ENCODE measurements around the gene TEX13B.
"Not testable (repeated sequence)": the region's sequence is repeated elsewhere in the genome, so short reads cannot be mapped to it uniquely, and the experiment has no call there.

The TEX13B gene

GRCh38 chrX:107982356-107982755 is at the start of gene TEX13B:
TSS of gene TEX13B (minus strand) at chrX:107982370. CDS start at chrX:107982127, 243 bp downstream.
- no peak for DNase-seq (ENCODE audit: low read depth in 4 of 4, low spot score in 1 of 4)

- no peak for DNase-seq (ENCODE audit: low read depth in 4 of 4, low spot score in 1 of 4)
Measured at GRCh38 chrX:108029928-108030711, 48.0 kb upstream of the TEX13B start.

GRCh38 chrX:108028854-108029253 is 46.7 kb upstream of the TEX13B start:
- DNase-seq (ENCODE audit: low read depth in 4 of 4, low spot score in 1 of 4), result no peak

GRCh38 chrX:108025954-108026600 is 43.9 kb upstream of the TEX13B start:
- no peak for DNase-seq (ENCODE audit: low read depth in 4 of 4, low spot score in 1 of 4)

GRCh38 chrX:108025376-108025775 is 43.2 kb upstream of the TEX13B start:
- no peak for DNase-seq (ENCODE audit: low read depth in 4 of 4, low spot score in 1 of 4)

- DNase-seq (ENCODE audit: low read depth in 4 of 4, low spot score in 1 of 4), result no peak
Measured at GRCh38 chrX:108022491-108023089, 40.4 kb upstream of the TEX13B start.

GRCh38 chrX:108020631-108021030 is 38.5 kb upstream of the TEX13B start:
- no peak for DNase-seq (ENCODE audit: low read depth in 4 of 4, low spot score in 1 of 4)

- DNase-seq (ENCODE audit: low read depth in 4 of 4, low spot score in 1 of 4), result no peak
Measured at GRCh38 chrX:108019382-108019875, 37.3 kb upstream of the TEX13B start.

GRCh38 chrX:108018656-108019381 is 36.6 kb upstream of the TEX13B start:
- DNase-seq (ENCODE audit: low read depth in 4 of 4, low spot score in 1 of 4), result no peak

GRCh38 chrX:108001218-108001814 is 19.1 kb upstream of the TEX13B start:
- DNase-seq (ENCODE audit: low read depth in 4 of 4, low spot score in 1 of 4), result no peak

GRCh38 chrX:108000751-108001150 is 18.6 kb upstream of the TEX13B start:
- DNase-seq (ENCODE audit: low read depth in 4 of 4, low spot score in 1 of 4), result no peak

GRCh38 chrX:107996124-107996523 is 14.0 kb upstream of the TEX13B start:
- no peak for DNase-seq (ENCODE audit: low read depth in 4 of 4, low spot score in 1 of 4)

GRCh38 chrX:107985033-107985432 is 2.9 kb upstream of the TEX13B start:
- no peak for DNase-seq (ENCODE audit: low read depth in 4 of 4, low spot score in 1 of 4)

GRCh38 chrX:107979534-107979933 is 2.6 kb downstream of the TEX13B start:
- DNase-seq (ENCODE audit: low read depth in 4 of 4, low spot score in 1 of 4), result no peak

- no peak for DNase-seq (ENCODE audit: low read depth in 4 of 4, low spot score in 1 of 4)
Measured at GRCh38 chrX:107978707-107979307, 3.4 kb downstream of the TEX13B start.

- no peak for DNase-seq (ENCODE audit: low read depth in 4 of 4, low spot score in 1 of 4)
Measured at GRCh38 chrX:107978071-107978470, 4.1 kb downstream of the TEX13B start.

- no peak for DNase-seq (ENCODE audit: low read depth in 4 of 4, low spot score in 1 of 4)
Measured at GRCh38 chrX:107971636-107972035, 10.5 kb downstream of the TEX13B start.

GRCh38 chrX:107970073-107970472 is 12.1 kb downstream of the TEX13B start:
- DNase-seq (ENCODE audit: low read depth in 4 of 4, low spot score in 1 of 4), result no peak

- DNase-seq (ENCODE audit: low read depth in 4 of 4, low spot score in 1 of 4), result no peak
Measured at GRCh38 chrX:107968623-107969022, 13.5 kb downstream of the TEX13B start.

GRCh38 chrX:107955337-107955736 is 26.8 kb downstream of the TEX13B start:
- not testable (repeated sequence) for DNase-seq (ENCODE audit: low read depth in 4 of 4, low spot score in 1 of 4)

- DNase-seq (ENCODE audit: low read depth in 4 of 4, low spot score in 1 of 4), result no peak
Measured at GRCh38 chrX:107940095-107940494, 42.1 kb downstream of the TEX13B start.

Data from stimulated activated CD4-positive, alpha-beta T cell treated with anti-CD3 and anti-CD28 coated beads, Interleukin-1b, Interleukin-23, amount 100 ng/mL, for 24 hours (primary cell).